KBM-7 (cell line): ENCODE measurements around the gene ANKRD12.
A peak's percentile ranks its signal among the peaks of the same experiment; 100 is the strongest.

Source experiments
- DNase-seq: peaks from one replicate; pipeline ENCODE4 v3.0.0-alpha.2; 2015
- in situ Hi-C: fragments of 300-500 bp; cut with MboI; formaldehyde crosslinking; loops from 2 replicates; pipeline ENCODE4 v1.14.3; 2020; ENCODE audit warnings: low sequenced_read_pairs, low pct_unique_long_range_greater_than_20kb, mixed read lengths

ANKRD12 gene

GRCh38 chr18:9174302-9174701 is 37.7 kb downstream of the ANKRD12 start:
- peak; percentile 26 for DNase-seq
- in situ Hi-C loops = no loop called here

GRCh38 chr18:9175115-9175514 is 38.5 kb downstream of the ANKRD12 start:
- DNase-seq = no peak
- in situ Hi-C loops = no loop called here

- no peak for DNase-seq
- in situ Hi-C loops = no loop called here
These were observed 40.5 kb downstream of the ANKRD12 start for GRCh38 chr18:9177031-9177430.

- DNase-seq = no peak
- in situ Hi-C loops = no loop called here
These were observed 40.9 kb downstream of the ANKRD12 start for GRCh38 chr18:9177466-9177865.

DNA sequence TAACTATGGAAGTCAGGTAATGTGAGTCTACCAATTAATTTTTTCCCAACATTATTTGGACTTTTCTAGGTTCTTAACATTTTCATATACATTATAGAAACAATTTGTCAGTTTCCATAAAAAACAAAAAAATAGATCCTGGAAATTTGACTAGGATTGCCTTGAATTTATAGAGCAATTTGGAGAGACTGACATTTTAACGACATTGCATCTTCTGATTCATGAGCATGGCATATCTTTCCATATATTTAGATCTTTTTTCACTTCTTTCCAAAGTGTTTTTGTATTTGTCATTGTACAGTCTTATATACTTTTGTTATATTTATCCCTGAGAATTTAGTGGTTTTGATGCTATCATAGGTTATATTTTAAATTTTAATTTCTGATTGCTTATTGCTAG is 42.0 kb downstream of the ANKRD12 start:
- DNase-seq = no peak
- in situ Hi-C loops = no loop called here

DNA sequence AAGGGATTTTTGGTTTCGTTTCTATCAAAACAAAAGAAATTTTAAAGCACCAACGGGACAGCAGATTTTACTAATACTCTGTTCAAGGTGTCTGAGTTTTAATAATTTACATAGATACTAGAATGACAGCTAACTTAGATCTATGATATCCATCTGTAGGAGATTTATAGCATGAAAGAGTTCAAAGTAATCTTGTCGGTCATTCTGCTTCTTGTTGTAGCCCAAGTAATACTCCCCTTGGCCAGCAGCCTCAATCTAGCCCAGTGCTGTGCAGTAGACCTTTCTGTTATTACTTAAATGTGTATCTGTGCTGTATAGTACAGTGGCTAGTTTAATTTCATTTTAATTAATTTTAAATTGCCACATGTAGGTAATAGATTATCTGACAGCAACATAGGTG is 44.7 kb downstream of the ANKRD12 start:
- no peak for DNase-seq
- in situ Hi-C loops = no loop called here

- in situ Hi-C loops = no loop called here
- DNase-seq = peak; percentile 23
These were observed 46.3 kb downstream of the ANKRD12 start for GRCh38 chr18:9182852-9183399.

GRCh38 chr18:9184998-9185613 is 48.5 kb downstream of the ANKRD12 start:
- in situ Hi-C loops = no loop called here
- no peak for DNase-seq

DNA sequence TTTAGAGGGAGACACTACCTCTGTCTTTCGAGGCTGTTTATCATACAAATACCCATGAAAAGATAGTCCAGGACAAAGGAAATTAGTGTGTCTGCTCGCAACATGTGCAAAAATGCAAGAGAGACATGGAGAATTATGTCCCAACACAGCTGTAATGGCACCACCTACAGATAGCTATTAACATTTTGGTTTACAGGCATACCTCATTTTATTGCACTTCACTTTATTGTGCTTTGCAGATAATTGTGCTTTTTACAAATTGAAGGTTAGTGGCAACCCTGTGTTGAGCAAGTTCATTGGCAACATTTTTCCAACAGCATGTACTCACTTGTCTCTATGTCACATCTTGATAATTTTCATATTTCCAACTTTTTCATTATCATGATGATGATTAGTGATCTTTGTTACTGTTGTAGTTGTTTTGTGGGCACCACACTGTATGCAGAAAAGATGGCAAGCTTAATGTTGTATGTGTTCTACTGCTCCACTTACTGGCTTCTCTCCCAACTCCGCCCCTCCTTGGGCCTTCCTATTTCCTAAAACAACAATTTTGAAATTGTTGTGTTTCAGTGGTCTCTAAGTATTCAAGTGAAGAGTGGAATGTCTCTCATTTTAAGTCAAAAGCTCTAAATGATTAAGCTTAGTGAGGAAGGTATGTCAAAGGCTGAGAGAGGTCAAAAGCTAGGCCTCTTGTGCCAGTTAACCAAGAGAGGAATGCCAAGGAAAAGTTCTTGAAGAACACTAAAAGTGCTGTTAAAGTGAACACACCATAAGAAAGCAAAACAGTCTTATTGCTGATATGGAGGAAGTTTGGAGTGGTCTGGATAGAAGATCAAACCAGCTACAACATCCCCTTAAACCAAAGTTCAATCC is 52.0 kb downstream of the ANKRD12 start:
- DNase-seq = no peak

GRCh38 chr18:9189491-9189890 is 52.9 kb downstream of the ANKRD12 start:
- no peak for DNase-seq
- in situ Hi-C loops = no loop called here

More for the DNA sequence above, 52.0 kb downstream of the ANKRD12 start:
- in situ Hi-C loops = no loop called here

- in situ Hi-C loops = no loop called here
- DNase-seq = no peak
These were observed 55.2 kb downstream of the ANKRD12 start for GRCh38 chr18:9191658-9192256.

GRCh38 chr18:9193031-9193430 is 56.5 kb downstream of the ANKRD12 start:
- DNase-seq = no peak
- in situ Hi-C loops = no loop called here

GRCh38 chr18:9196568-9196967 is 60.0 kb downstream of the ANKRD12 start:
- in situ Hi-C loops = no loop called here
- DNase-seq = no peak

DNA sequence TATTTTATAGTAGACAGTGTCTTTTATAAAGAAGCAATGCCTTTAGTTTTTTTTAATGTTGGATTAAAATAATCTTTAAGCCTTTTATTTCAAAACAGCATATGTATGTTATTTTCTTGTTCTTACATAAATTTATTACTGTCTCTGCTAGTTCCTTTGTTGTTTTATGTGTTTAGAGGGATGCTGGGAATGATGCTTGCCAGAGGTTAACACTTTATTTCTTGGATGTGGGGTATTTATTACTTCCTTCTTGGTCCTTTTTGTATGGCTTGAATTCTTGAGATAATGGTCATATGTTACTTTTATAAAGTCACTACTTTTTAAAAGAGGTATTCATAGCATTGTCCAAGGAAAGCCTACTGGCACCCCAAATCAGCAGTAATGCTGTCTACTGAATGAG is 63.1 kb downstream of the ANKRD12 start:
- in situ Hi-C loops = no loop called here
- no peak for DNase-seq

DNA sequence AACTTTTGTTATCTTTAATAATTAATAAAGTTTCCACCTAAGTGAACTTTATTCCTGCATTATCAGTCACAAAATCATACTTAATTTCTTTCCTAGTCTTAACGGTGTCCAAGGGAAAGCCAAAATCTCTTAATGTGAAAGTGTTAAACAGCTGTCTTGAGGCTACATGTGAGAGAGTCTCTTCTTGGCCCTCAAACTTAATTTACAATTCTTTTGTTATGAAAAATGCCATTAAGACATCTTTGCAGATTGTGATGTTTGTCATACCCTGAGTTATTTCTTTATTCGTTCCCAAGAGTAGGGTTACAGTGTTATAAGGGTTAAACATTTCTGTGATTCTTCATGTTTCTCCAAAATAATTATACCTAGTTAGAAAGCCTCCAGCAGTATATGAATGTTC is 64.6 kb downstream of the ANKRD12 start:
- no peak for DNase-seq
- in situ Hi-C loops = no loop called here

- in situ Hi-C loops = no loop called here
- DNase-seq = no peak
These were observed 68.1 kb downstream of the ANKRD12 start for GRCh38 chr18:9204659-9205058.

GRCh38 chr18:9206421-9206820 is 69.8 kb downstream of the ANKRD12 start:
- no peak for DNase-seq
- in situ Hi-C loops = no loop called here

DNA sequence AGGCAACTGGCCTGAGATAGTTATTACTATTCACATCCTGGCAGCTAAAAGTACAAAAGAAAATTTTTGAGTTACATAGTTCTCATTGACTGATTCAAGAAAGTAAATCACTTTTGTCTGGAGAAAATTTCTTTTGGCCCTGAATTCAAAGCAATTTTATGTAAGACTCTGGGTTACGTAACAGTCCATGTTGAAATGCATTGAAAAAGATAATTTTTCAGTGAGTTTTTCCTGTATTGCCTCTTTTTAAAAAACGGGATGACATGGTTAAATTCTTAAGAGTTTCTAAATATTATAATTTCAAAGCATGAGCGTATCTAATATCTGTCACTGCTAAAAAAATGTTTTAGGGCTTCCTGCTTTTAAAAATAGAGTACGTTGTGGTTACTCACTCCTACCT is 72.7 kb downstream of the ANKRD12 start:
- peak; percentile 31 for DNase-seq
- in situ Hi-C loops = no loop called here

DNA sequence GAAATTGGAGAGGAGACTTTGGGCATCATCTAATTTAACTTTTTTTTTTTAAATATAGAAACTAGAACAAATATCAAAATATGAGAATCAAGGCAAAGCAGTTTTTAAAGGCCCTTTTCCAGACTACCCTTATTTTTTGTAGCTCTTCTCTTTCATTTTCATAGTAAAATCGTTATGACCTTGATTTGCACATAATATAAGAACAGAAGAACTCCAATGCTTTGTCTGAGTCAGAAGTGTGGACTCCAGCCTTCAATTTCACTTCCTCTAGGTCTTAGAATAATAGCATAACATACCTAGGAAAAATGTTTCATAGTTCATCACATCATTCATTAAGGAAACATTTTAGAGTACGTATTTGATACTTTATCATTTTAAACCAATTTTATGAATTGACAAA is 74.4 kb downstream of the ANKRD12 start:
- in situ Hi-C loops = no loop called here
- DNase-seq = no peak

DNA sequence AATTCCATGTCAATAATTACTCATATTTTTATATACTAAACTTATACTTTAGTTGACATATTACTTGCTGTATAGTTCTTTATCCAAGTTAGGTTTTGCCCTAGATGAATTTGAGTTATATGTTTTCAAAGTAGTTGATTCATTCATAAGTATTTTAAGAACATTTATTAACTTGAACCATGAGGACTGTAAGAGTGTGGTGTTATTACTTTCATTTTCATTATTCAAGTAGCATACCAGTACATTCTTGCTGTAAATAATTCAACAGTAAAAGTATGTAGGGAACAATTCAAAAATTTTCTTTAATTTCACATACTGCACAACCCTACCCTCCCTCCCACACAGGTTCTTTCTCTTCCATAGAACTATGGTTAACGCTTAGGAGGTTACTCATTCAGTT is 75.4 kb downstream of the ANKRD12 start:
- DNase-seq = no peak
- in situ Hi-C loops = no loop called here
